ENCODE measurements around the gene TCEAL1. TPM values are rescaled to one million over a fixed set of nuclear protein-coding genes. Genes with fewer than 3 reads are reported as not detected.

Gene TCEAL1
- total and polyA plus RNA-seq, 2 of the 13 experiments (the other 11 are each of a cell fraction or from before 2014, with no cell fraction given), result 11.2 to 14.8 TPM

- intact Hi-C loops (cut with micrococcal nuclease; ENCODE audit: unreplicated experiment), result no loop called here
- FAIRE-seq, result no peak
Measured at GRCh38 chrX:103663981-103664762, 35.4 kb downstream of the TCEAL1 start.

More at GRCh38 chrX:103663981-103664762, 35.4 kb downstream of the TCEAL1 start:
- H3K9me3 ChIP-seq (ENCODE audit: low read length), result no peaks in the 10 kb centered on the region
- H3K4me3 ChIP-seq (replicated peaks in 1 of 3; ENCODE audit: insufficient read depth in 1 of 3, low read depth in 2 of 3, low read length in 3 of 3), result no peak overlapping the region
- ChIA-PET POLR2A (no interaction called here), CTCF (ENCODE audit: low intra/inter-chr PET ratio, low total read pairs) (no interaction called here)
- no peaks in the 10 kb centered on the region; a peak in 1 of 5 replicates for H3K27me3 ChIP-seq (ENCODE audit: control insufficient read depth in 1 of 2, insufficient read depth in 2 of 2, low read length in 2 of 2)
- no peak overlapping the region for H3K9ac ChIP-seq (ENCODE audit: insufficient read depth, low read depth, low read length)
- BruUV-seq (replicated peaks), result no TSS peak
- 48% methylated on average over 19 of the region's 23 CpGs for WGBS (ENCODE audit: low lambda C conversion rate)
- H2AFZ ChIP-seq (ENCODE audit: low read length), result no peak overlapping the region
- DNase-seq (ENCODE audit: low spot score) (no peak), ATAC-seq (no peak)
- H3K27ac ChIP-seq (ENCODE audit: extremely low read length, insufficient read depth, low read length), result no peak overlapping the region
- no peak for TF ChIP-seq ZNF407 (CRISPR knock-in tag; IDR thresholded peaks at IDR 0.05; ENCODE audit: not compliant biosample characterization)
- H3K4me1 ChIP-seq (ENCODE audit: insufficient read depth, low read length), result peaks cover 3% of the 10 kb centered on the region
- H3K79me2 ChIP-seq (ENCODE audit: insufficient read depth, low read length), result no peaks in the 10 kb centered on the region
- H3K36me3 ChIP-seq (replicated peaks in 1 of 2; ENCODE audit: control insufficient read depth in 1 of 2, insufficient read depth in 2 of 2, low read length in 2 of 2), result no peaks in the 10 kb centered on the region
- in situ Hi-C loops (cut with HindIII; ENCODE audit: extremely low pct_ligation_motif_present, low pct_unique_long_range_greater_than_20kb), result no loop called here
- no peak overlapping the region for H3K4me2 ChIP-seq (ENCODE audit: low read depth, low read length)
- no peaks in the 10 kb centered on the region for H4K20me1 ChIP-seq (ENCODE audit: insufficient read depth, low read length)
